GM23338 (cell line): ENCODE data around the gene ZNF578. TPM values are rescaled to one million over a fixed set of nuclear protein-coding genes. Genes with fewer than 3 reads are reported as not detected.

Source experiments
- ATAC-seq: fragments of 200-7000 bp; cut with Tn5 transposase; 3 replicates; pipeline ENCODE4 v1.9.1; 2020
- DNase-seq: peaks from one replicate; pipeline ENCODE4 v3.0.0-alpha.2; 2015; ENCODE audit warnings: low spot score
- H2AFZ ChIP-seq: fragments of 200-600 bp; sonication (generic); 2 replicates; pipeline ENCODE4 v1.8.0; 2016; ENCODE audit warnings: antibody characterized with exemption, mild to moderate bottlenecking, moderate library complexity
- H3F3A ChIP-seq: fragments of 200-600 bp; sonication (generic); replicated peaks from 2 replicates; pipeline ENCODE4 v1.8.0; 2017; ENCODE audit warnings: antibody characterized with exemption, mixed run types, low read depth
- H3K27ac ChIP-seq: fragments of 200-600 bp; sonication (generic); 2 replicates; pipeline ENCODE4 v1.6.1; 2016; ENCODE audit warnings: low read depth
- H3K27me3 ChIP-seq: fragments of 200-600 bp; sonication (generic); 2 replicates; pipeline ENCODE4 v1.8.0; 2016; ENCODE audit warnings: mild to moderate bottlenecking, mixed run types, moderate library complexity; ENCODE audit not compliant: insufficient read depth
- H3K36me3 ChIP-seq: fragments of 200-600 bp; sonication (generic); 2 replicates; pipeline ENCODE4 v1.8.0; 2016; ENCODE audit warnings: mild to moderate bottlenecking; ENCODE audit not compliant: insufficient read depth
- H3K4me1 ChIP-seq: fragments of 200-600 bp; sonication (generic); 2 replicates; pipeline ENCODE4 v1.8.0; 2016; ENCODE audit warnings: mild to moderate bottlenecking, moderate library complexity; ENCODE audit not compliant: insufficient read depth
- H3K4me2 ChIP-seq: fragments of 200-600 bp; sonication (generic); 2 replicates; pipeline ENCODE4 v1.7.1; 2017; ENCODE audit warnings: mixed run types
- H3K4me3 ChIP-seq: fragments of 200-600 bp; sonication (generic); 2 replicates; pipeline ENCODE4 v1.6.1; 2016; ENCODE audit warnings: mixed run types
- H3K79me2 ChIP-seq: fragments of 200-600 bp; sonication (generic); replicated peaks from 2 replicates; pipeline ENCODE4 v1.8.0; 2017; ENCODE audit warnings: mild to moderate bottlenecking; ENCODE audit not compliant: insufficient read depth
- H3K9me2 ChIP-seq: fragments of 200-600 bp; sonication (generic); 2 replicates; pipeline ENCODE4 v1.8.0; 2017; ENCODE audit not compliant: insufficient read depth
- H4K20me1 ChIP-seq: fragments of 200-600 bp; sonication (generic); replicated peaks from 2 replicates; pipeline ENCODE4 v1.8.0; 2017; ENCODE audit warnings: mild to moderate bottlenecking; ENCODE audit not compliant: insufficient read depth
- H3K27ac Mint-ChIP-seq: 2 replicates; pipeline ENCODE4 v1.8.0; 2020; ENCODE audit warnings: inconsistent platforms, mild to moderate bottlenecking, moderate library complexity, mixed read lengths
- H3K27me3 Mint-ChIP-seq: 3 replicates; pipeline ENCODE4 v1.8.0; 2022; ENCODE audit warnings: low read depth, mild to moderate bottlenecking, moderate library complexity, mixed read lengths, inconsistent platforms; ENCODE audit not compliant: insufficient read depth, poor library complexity
- H3K36me3 Mint-ChIP-seq: 3 replicates; pipeline ENCODE4 v1.8.0; 2021; ENCODE audit warnings: low read depth, mild to moderate bottlenecking, inconsistent platforms, moderate library complexity, mixed read lengths
- H3K4me1 Mint-ChIP-seq: 3 replicates; pipeline ENCODE4 v1.8.0; 2020; ENCODE audit warnings: mild to moderate bottlenecking, inconsistent platforms, mixed read lengths
- H3K4me3 Mint-ChIP-seq: 3 replicates; pipeline ENCODE4 v1.8.0; 2021; ENCODE audit warnings: moderate library complexity, mild to moderate bottlenecking, inconsistent platforms, mixed read lengths
- H3K9me3 Mint-ChIP-seq: 3 replicates; pipeline ENCODE4 v1.8.0; 2020; ENCODE audit warnings: moderate library complexity, mild to moderate bottlenecking, inconsistent platforms, mixed read lengths
- EZH2 ChIP-seq: fragments of 200-600 bp; sonication (generic); IDR thresholded peaks from one replicate; pipeline ENCODE4 v1.8.0; 2017; ENCODE audit warnings: antibody characterized with exemption, mild to moderate bottlenecking, low read depth; ENCODE audit not compliant: unreplicated experiment
- EZH2phosphoT487 ChIP-seq: fragments of 200-600 bp; sonication (generic); IDR thresholded peaks from one replicate; pipeline ENCODE4 v1.8.1; 2018; ENCODE audit warnings: antibody characterized with exemption; ENCODE audit not compliant: unreplicated experiment
- JUNB ChIP-seq: IDR thresholded peaks from one replicate; pipeline ENCODE4 v1.6.1; 2016; ENCODE audit warnings: antibody characterized with exemption; ENCODE audit not compliant: unreplicated experiment
- NANOG ChIP-seq: IDR thresholded peaks from 2 replicates; pipeline ENCODE4 v1.6.1; 2016; ENCODE audit warnings: antibody characterized with exemption, borderline replicate concordance
- POLR2AphosphoS5 ChIP-seq: IDR thresholded peaks from 2 replicates; pipeline ENCODE4 v1.6.1; 2016; ENCODE audit warnings: antibody characterized with exemption, low read depth
- STAT1 ChIP-seq: IDR thresholded peaks from one replicate; pipeline ENCODE4 v1.6.1; 2016; ENCODE audit warnings: antibody characterized with exemption; ENCODE audit not compliant: unreplicated experiment
- ZNF114 ChIP-seq: fragments of 250-450 bp; sonication (Bioruptor Pico); IDR thresholded peaks from 2 replicates; pipeline ENCODE4 v1.5.0; 2020; ENCODE audit warnings: mild to moderate bottlenecking, moderate library complexity
- long read RNA-seq: library from polyadenylated mRNA; unstranded; transcript quantifications from one replicate; pipeline ENCODE4 v2.0.0, GENCODE V29; 2020; ENCODE audit not compliant: unreplicated experiment
- polyA plus RNA-seq: library from polyadenylated mRNA; unstranded; fragments of >200 nt; fragmentation: Nextera tagmentation; extraction: Ambion mirVana; gene quantifications from 2 replicates; pipeline ENCODE4 v1.2.1, GENCODE V29; 2016
- total RNA-seq: library from RNA; depleted of rRNA; stranded (reverse); fragments of >200 nt; shearing (Covaris generic); gene quantifications from 2 replicates; pipeline ENCODE4 v1.2.3, GENCODE V29; 2014; rRNA removed
- TF ChIP-seq, protein P1 (sequence below): IDR thresholded peaks from 2 replicates; pipeline ENCODE4 v1.6.1; 2016; ENCODE audit warnings: antibody characterized with exemption
- TF ChIP-seq, protein P2 (sequence below): fragments of 250-450 bp; sonication (Bioruptor Pico); IDR thresholded peaks from 2 replicates; pipeline ENCODE4 v1.5.0; 2020; ENCODE audit warnings: mild to moderate bottlenecking, moderate library complexity
- TF ChIP-seq, protein P3 (sequence below): IDR thresholded peaks from one replicate; pipeline ENCODE4 v1.6.1; 2018; ENCODE audit warnings: antibody characterized with exemption; ENCODE audit not compliant: unreplicated experiment

Gene ZNF578
- total RNA-seq = 11.9 and 23.9 TPM in 2 replicates
- polyA plus RNA-seq = 2.9 and 4.1 TPM in 2 replicates
- long read RNA-seq = 0 reads

DNA sequence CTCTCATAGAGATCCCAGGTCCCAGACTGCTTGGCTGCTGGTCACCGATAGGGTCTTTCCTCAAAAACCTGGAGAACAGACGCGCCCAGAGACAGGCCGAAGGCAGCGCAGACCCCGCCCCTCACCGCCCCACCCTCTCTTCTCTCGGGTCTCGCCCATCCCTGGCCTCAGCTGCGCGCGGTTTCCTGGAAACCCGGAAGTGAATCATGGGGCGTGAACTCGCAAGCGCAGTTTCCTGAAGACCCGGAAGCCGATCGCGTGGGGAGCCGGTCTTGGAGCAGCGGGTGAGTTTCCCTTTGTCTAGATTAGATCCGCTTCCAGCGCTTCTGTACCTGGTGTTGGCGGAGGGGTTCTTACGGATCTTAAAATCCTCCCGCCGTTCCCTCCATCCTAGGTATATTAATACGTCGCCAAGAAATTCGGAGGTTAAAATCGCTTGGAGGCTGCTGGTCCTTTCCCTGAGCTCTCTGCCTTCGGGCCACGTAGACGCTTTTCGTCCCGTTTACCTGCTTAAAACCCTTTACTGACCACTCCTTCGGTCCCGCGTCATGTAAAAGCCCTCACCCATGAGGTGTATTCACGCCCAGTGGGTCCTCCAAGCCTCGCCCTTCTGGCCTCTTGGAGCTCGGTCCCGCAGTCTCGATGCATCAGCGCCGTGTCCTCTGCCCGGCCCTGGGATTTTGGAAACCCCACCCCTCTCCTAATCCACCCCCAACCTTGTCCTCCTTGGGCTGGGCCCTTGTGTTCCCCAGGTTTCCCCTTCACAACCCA lies at the start of gene ZNF578:
Gene ZNF578, plus strand, starts transcription at position 230 of the 771 bp plus-strand sequence. CDS start 48,293 bp downstream, outside the sequence.
- Histone ChIP-seq H3K27me3 (no peaks in the 10 kb centered on the region), H3K4me1 (no peaks in the 10 kb centered on the region), H2AFZ (peak within 1 kb of the TSS; percentile 87), H4K20me1 (no peaks in the 10 kb centered on the region), H3K4me3 (peak within 1 kb of the TSS; percentile 66), H3K79me2 (no peaks in the 10 kb centered on the region), H3F3A (no peaks in the 10 kb centered on the region), H3K36me3 (no peaks in the 10 kb centered on the region), H3K27ac (peak within 1 kb of the TSS; percentile 14; the same call in 1 of the 2 replicates), H3K4me2 (peak within 1 kb of the TSS; percentile 76), H3K9me2 (no peaks in the 10 kb centered on the region)
- Mint-ChIP-seq H3K27me3 (peaks cover 12% of the 10 kb centered on the region), H3K4me3 (peak within 1 kb of the TSS; percentile 68; the same call in 2 of the 3 replicates), H3K4me1 (no peaks in the 10 kb centered on the region), H3K27ac (no peak within 1 kb of the TSS), H3K9me3 (peaks cover 94% of the 10 kb centered on the region), H3K36me3 (peaks cover 61% of the 10 kb centered on the region)
- peak; percentile 67 for ATAC-seq
- DNase-seq = peak; percentile 90
- TF ChIP-seq POLR2AphosphoS5 = no peak
- TF ChIP-seq, protein P1, sequence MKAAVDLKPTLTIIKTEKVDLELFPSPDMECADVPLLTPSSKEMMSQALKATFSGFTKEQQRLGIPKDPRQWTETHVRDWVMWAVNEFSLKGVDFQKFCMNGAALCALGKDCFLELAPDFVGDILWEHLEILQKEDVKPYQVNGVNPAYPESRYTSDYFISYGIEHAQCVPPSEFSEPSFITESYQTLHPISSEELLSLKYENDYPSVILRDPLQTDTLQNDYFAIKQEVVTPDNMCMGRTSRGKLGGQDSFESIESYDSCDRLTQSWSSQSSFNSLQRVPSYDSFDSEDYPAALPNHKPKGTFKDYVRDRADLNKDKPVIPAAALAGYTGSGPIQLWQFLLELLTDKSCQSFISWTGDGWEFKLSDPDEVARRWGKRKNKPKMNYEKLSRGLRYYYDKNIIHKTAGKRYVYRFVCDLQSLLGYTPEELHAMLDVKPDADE = peak; percentile 46; the same call in 1 of the 2 replicates

DNA sequence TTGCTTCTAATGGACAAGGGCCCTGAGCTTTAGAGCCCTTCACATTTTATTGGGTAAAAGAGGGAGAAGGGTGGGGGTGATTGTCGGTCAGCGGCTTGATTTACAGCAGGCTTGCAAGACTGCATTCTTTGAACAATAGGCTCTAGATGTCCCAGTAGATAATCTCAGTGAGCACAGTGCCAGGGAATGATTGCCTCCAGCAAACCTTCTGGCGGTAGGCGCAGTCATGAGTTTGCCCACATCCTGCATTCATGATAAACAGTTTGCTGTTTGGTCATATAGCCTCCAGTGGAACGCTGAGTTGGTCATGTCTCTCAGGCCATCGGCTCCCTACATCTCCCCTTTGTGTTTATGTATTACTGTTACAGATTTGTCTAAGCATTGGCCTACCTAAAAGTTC lies 43.1 kb upstream of the ZNF578 start:
- Histone ChIP-seq H3K4me2 (no peak overlapping the region), H3F3A (no peaks in the 10 kb centered on the region), H4K20me1 (no peaks in the 10 kb centered on the region), H3K9me2 (no peaks in the 10 kb centered on the region), H3K27me3 (no peaks in the 10 kb centered on the region), H2AFZ (no peak overlapping the region), H3K4me1 (no peaks in the 10 kb centered on the region), H3K79me2 (no peaks in the 10 kb centered on the region), H3K36me3 (peaks cover 32% of the 10 kb centered on the region), H3K27ac (no peak overlapping the region), H3K4me3 (no peak overlapping the region)
- Mint-ChIP-seq H3K27me3 (no peaks in the 10 kb centered on the region), H3K9me3 (peaks cover 87% of the 10 kb centered on the region), H3K4me3 (no peak overlapping the region), H3K36me3 (peaks cover 99% of the 10 kb centered on the region), H3K27ac (no peak overlapping the region), H3K4me1 (no peaks in the 10 kb centered on the region)
- DNase-seq = no peak
- no peak for ATAC-seq
- TF ChIP-seq EZH2phosphoT487 = no peak
- TF ChIP-seq, protein P2, sequence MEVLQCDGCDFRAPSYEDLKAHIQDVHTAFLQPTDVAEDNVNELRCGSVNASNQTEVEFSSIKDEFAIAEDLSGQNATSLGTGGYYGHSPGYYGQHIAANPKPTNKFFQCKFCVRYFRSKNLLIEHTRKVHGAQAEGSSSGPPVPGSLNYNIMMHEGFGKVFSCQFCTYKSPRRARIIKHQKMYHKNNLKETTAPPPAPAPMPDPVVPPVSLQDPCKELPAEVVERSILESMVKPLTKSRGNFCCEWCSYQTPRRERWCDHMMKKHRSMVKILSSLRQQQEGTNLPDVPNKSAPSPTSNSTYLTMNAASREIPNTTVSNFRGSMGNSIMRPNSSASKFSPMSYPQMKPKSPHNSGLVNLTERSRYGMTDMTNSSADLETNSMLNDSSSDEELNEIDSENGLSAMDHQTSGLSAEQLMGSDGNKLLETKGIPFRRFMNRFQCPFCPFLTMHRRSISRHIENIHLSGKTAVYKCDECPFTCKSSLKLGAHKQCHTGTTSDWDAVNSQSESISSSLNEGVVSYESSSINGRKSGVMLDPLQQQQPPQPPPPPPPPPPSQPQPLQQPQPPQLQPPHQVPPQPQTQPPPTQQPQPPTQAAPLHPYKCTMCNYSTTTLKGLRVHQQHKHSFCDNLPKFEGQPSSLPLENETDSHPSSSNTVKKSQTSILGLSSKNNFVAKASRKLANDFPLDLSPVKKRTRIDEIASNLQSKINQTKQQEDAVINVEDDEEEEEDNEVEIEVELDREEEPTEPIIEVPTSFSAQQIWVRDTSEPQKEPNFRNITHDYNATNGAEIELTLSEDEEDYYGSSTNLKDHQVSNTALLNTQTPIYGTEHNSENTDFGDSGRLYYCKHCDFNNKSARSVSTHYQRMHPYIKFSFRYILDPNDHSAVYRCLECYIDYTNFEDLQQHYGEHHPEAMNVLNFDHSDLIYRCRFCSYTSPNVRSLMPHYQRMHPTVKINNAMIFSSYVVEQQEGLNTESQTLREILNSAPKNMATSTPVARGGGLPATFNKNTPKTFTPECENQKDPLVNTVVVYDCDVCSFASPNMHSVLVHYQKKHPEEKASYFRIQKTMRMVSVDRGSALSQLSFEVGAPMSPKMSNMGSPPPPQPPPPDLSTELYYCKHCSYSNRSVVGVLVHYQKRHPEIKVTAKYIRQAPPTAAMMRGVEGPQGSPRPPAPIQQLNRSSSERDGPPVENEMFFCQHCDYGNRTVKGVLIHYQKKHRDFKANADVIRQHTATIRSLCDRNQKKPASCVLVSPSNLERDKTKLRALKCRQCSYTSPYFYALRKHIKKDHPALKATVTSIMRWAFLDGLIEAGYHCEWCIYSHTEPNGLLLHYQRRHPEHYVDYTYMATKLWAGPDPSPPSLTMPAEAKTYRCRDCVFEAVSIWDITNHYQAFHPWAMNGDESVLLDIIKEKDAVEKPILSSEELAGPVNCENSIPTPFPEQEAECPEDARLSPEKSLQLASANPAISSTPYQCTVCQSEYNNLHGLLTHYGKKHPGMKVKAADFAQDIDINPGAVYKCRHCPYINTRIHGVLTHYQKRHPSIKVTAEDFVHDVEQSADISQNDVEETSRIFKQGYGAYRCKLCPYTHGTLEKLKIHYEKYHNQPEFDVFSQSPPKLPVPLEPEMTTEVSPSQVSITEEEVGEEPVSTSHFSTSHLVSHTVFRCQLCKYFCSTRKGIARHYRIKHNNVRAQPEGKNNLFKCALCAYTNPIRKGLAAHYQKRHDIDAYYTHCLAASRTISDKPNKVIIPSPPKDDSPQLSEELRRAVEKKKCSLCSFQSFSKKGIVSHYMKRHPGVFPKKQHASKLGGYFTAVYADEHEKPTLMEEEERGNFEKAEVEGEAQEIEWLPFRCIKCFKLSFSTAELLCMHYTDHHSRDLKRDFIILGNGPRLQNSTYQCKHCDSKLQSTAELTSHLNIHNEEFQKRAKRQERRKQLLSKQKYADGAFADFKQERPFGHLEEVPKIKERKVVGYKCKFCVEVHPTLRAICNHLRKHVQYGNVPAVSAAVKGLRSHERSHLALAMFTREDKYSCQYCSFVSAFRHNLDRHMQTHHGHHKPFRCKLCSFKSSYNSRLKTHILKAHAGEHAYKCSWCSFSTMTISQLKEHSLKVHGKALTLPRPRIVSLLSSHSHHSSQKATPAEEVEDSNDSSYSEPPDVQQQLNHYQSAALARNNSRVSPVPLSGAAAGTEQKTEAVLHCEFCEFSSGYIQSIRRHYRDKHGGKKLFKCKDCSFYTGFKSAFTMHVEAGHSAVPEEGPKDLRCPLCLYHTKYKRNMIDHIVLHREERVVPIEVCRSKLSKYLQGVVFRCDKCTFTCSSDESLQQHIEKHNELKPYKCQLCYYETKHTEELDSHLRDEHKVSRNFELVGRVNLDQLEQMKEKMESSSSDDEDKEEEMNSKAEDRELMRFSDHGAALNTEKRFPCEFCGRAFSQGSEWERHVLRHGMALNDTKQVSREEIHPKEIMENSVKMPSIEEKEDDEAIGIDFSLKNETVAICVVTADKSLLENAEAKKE (CRISPR knock-in tag) = no peak
- TF ChIP-seq JUNB = no peak
- TF ChIP-seq ZNF114 (CRISPR knock-in tag) = no peak
- no peak for TF ChIP-seq STAT1
- TF ChIP-seq NANOG = no peak
- no peak for TF ChIP-seq EZH2
- TF ChIP-seq, protein P3, sequence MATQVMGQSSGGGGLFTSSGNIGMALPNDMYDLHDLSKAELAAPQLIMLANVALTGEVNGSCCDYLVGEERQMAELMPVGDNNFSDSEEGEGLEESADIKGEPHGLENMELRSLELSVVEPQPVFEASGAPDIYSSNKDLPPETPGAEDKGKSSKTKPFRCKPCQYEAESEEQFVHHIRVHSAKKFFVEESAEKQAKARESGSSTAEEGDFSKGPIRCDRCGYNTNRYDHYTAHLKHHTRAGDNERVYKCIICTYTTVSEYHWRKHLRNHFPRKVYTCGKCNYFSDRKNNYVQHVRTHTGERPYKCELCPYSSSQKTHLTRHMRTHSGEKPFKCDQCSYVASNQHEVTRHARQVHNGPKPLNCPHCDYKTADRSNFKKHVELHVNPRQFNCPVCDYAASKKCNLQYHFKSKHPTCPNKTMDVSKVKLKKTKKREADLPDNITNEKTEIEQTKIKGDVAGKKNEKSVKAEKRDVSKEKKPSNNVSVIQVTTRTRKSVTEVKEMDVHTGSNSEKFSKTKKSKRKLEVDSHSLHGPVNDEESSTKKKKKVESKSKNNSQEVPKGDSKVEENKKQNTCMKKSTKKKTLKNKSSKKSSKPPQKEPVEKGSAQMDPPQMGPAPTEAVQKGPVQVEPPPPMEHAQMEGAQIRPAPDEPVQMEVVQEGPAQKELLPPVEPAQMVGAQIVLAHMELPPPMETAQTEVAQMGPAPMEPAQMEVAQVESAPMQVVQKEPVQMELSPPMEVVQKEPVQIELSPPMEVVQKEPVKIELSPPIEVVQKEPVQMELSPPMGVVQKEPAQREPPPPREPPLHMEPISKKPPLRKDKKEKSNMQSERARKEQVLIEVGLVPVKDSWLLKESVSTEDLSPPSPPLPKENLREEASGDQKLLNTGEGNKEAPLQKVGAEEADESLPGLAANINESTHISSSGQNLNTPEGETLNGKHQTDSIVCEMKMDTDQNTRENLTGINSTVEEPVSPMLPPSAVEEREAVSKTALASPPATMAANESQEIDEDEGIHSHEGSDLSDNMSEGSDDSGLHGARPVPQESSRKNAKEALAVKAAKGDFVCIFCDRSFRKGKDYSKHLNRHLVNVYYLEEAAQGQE = no peak
